ENCODE data around the gene PLD4. TPM values are rescaled to one million over a fixed set of nuclear protein-coding genes. Genes with fewer than 3 reads are reported as not detected.
A peak's percentile ranks its signal among the peaks of the same experiment; 100 is the strongest.

Gene PLD4
- total and polyA plus RNA-seq, 9 of the 15 experiments (the other 6 are each of a cell fraction or from before 2014, with no cell fraction given), result 0.18 to 0.24 TPM; not detected in 7

DNA sequence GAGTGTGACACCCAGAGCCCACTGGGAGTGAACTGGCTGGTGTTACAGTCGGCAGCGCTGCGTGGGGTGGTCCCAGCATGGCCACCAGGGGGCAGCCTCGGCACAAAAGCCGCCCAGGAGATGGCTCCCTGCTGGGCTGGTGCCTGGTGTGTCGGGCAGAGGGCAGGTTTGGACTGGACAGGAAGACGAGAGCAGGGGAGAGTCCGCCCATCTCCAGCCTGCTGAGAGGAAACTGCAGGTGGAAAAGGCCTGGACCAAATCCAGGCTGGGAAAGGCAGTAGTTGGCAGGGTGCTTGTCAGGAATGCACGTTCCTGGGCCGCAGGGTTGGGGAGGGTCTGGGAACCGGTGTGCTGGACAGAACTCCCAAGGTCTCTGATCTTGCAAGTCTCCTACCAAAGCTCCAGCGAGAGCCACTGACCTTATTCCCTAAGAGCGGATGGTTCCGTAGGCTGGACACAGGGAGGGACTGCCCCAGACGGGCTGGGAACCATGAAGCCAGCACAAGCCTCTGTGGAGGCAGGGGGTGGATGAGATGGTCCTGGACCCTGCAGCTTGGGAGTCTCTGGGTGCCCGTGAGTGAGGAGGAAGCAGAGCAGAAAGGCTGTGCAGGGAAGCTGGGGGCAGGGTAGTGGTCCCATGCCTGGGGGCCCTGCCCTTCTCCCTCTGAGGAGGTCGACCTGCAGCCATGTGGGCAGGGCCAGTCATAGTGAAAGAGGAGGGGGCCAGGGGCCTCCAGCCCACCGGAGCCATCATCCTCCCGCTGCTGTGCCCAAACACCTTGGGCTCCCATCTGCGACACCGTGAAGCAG is 51.7 kb downstream of the PLD4 start (continued):
- TF ChIP-seq STAG1 (CRISPR knock-in tag; IDR thresholded peaks at IDR 0.05; ENCODE audit: borderline replicate concordance) (peak; percentile 78; the same call in 1 of the 2 replicates), CREM (IDR thresholded peaks at IDR 0.05; ENCODE audit: low read depth) (peak; percentile 47; the same call in 1 of the 2 replicates), MAZ (CRISPR knock-in tag; conservative IDR thresholded peaks at IDR 0.05 in 1 of 2, IDR thresholded peaks at IDR 0.05 in 1 of 2) (peak in 1 of 2 experiments; percentile 56; a peak in 2 of 4 replicates), ZSCAN32 (CRISPR knock-in tag; IDR thresholded peaks at IDR 0.05) (no peak), BCOR (IDR thresholded peaks at IDR 0.05) (0 out of 2 replicates have a peak, but pooled peaks have one; percentile 37), NR1H2 (CRISPR knock-in tag; IDR thresholded peaks at IDR 0.05) (no peak), MTA1 (IDR thresholded peaks at IDR 0.05; ENCODE audit: borderline replicate concordance) (no peak), ZNF583 (CRISPR knock-in tag; IDR thresholded peaks at IDR 0.05) (no peak), BRD9 (IDR thresholded peaks at IDR 0.05; ENCODE audit: low read depth, partially characterized antibody) (no peak), MAFK (IDR thresholded peaks at IDR 0.05; ENCODE audit: low read length) (no peak), ZNF830 (CRISPR knock-in tag; IDR thresholded peaks at IDR 0.05) (no peak)
- TF ChIP-seq, protein P1, sequence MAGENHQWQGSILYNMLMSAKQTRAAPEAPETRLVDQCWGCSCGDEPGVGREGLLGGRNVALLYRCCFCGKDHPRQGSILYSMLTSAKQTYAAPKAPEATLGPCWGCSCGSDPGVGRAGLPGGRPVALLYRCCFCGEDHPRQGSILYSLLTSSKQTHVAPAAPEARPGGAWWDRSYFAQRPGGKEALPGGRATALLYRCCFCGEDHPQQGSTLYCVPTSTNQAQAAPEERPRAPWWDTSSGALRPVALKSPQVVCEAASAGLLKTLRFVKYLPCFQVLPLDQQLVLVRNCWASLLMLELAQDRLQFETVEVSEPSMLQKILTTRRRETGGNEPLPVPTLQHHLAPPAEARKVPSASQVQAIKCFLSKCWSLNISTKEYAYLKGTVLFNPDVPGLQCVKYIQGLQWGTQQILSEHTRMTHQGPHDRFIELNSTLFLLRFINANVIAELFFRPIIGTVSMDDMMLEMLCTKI (IDR thresholded peaks at IDR 0.05; ENCODE audit: partially characterized antibody), result no peak
- TF ChIP-seq, protein P2, sequence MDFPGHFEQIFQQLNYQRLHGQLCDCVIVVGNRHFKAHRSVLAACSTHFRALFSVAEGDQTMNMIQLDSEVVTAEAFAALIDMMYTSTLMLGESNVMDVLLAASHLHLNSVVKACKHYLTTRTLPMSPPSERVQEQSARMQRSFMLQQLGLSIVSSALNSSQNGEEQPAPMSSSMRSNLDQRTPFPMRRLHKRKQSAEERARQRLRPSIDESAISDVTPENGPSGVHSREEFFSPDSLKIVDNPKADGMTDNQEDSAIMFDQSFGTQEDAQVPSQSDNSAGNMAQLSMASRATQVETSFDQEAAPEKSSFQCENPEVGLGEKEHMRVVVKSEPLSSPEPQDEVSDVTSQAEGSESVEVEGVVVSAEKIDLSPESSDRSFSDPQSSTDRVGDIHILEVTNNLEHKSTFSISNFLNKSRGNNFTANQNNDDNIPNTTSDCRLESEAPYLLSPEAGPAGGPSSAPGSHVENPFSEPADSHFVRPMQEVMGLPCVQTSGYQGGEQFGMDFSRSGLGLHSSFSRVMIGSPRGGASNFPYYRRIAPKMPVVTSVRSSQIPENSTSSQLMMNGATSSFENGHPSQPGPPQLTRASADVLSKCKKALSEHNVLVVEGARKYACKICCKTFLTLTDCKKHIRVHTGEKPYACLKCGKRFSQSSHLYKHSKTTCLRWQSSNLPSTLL (IDR thresholded peaks at IDR 0.05), result no peak
